ENCODE measurements around the gene BMERB1.
"Not testable (repeated sequence)": the region's sequence is repeated elsewhere in the genome, so short reads cannot be mapped to it uniquely, and the experiment has no call there.

BMERB1 gene

GRCh38 chr16:15464401-15465186, 30.2 kb downstream of the BMERB1 start:
- DNase-seq = no peak

- no peak for DNase-seq
Measured at GRCh38 chr16:15466131-15466530, 31.7 kb downstream of the BMERB1 start.

- DNase-seq = no peak
Measured at GRCh38 chr16:15466886-15467781, 32.7 kb downstream of the BMERB1 start.

GRCh38 chr16:15476971-15477370, 42.6 kb downstream of the BMERB1 start:
- DNase-seq = not testable (repeated sequence)

- DNase-seq = no peak
Measured at GRCh38 chr16:15477802-15478201, 43.4 kb downstream of the BMERB1 start.

GRCh38 chr16:15482068-15482747, 47.8 kb downstream of the BMERB1 start:
- no peak for DNase-seq

GRCh38 chr16:15482748-15483298, 48.4 kb downstream of the BMERB1 start:
- DNase-seq = no peak

- DNase-seq = no peak
Measured at GRCh38 chr16:15483857-15484256, 49.5 kb downstream of the BMERB1 start.

GRCh38 chr16:15484662-15485061, 50.3 kb downstream of the BMERB1 start:
- no peak for DNase-seq

GRCh38 chr16:15485175-15485574, 50.8 kb downstream of the BMERB1 start:
- no peak for DNase-seq

- DNase-seq = no peak
Measured at GRCh38 chr16:15486661-15487060, 52.3 kb downstream of the BMERB1 start.

- DNase-seq = no peak
Measured at GRCh38 chr16:15487336-15488284, 53.2 kb downstream of the BMERB1 start.

- no peak for DNase-seq
Measured at GRCh38 chr16:15489016-15489415, 54.6 kb downstream of the BMERB1 start.

- DNase-seq = no peak
Measured at GRCh38 chr16:15490123-15490711, 55.8 kb downstream of the BMERB1 start.

- DNase-seq = no peak
Measured at GRCh38 chr16:15491411-15491810, 57.0 kb downstream of the BMERB1 start.

GRCh38 chr16:15492091-15492740, 57.8 kb downstream of the BMERB1 start:
- no peak for DNase-seq

GRCh38 chr16:15493466-15494180, 59.2 kb downstream of the BMERB1 start:
- DNase-seq = no peak

- DNase-seq = no peak
Measured at GRCh38 chr16:15494236-15494635, 59.8 kb downstream of the BMERB1 start.

GRCh38 chr16:15495898-15496297, 61.5 kb downstream of the BMERB1 start:
- no peak for DNase-seq

Measured in activated CD4-positive, alpha-beta T cell treated with anti-CD3 and anti-CD28 coated beads, Interleukin-2, amount 50 U/mL, for 1 hour (primary cell).